HCT116 (cell line): ENCODE results near the gene CISD3. TPM values are rescaled to one million over a fixed set of nuclear protein-coding genes. Genes with fewer than 3 reads are reported as not detected.

Experiments
- ATAC-seq: fragments of 200-7000 bp; cut with Tn5 transposase; 2 replicates; pipeline ENCODE4 v1.9.1; 2020; ENCODE audit warnings: mild to moderate bottlenecking, moderate library complexity
- BruUV-seq: library from RNA; stranded (reverse); fragments of 400-500 nt; replicated peaks from 2 replicates; lab custom pipeline; 2021; lab: Mats Ljungman, UMichigan
- CTCF ChIA-PET: fragments of 300-600 bp; sonication (Branson Sonifier 250); formaldehyde crosslinking; loops from one replicate; lab custom pipeline; 2021; ENCODE audit warnings: antibody characterized with exemption; lab: Charles Lee
- POLR2A ChIA-PET: fragments of 300-600, 350-600 bp; sonication (Branson Sonifier 250); formaldehyde crosslinking; loops from one replicate; lab custom pipeline; 2021; ENCODE audit warnings: antibody characterized with exemption; lab: Charles Lee
- RAD21 ChIA-PET, 2 experiments: fragments of 300-600 bp; sonication (Branson Sonifier 250); formaldehyde crosslinking; loops; one replicate each; lab custom pipeline; 2023; ENCODE audit warnings: low total read pairs in 2 of 2; ENCODE audit not compliant: uncharacterized antibody in 2 of 2, unreplicated experiment in 2 of 2, low non-redundant PET in 1 of 2; lab: Charles Lee
- DNase-seq: peaks from one replicate; pipeline ENCODE4 v3.0.0-alpha.2; 2010; ENCODE audit warnings: low read depth, low spot score
- H2AFZ ChIP-seq: fragments of 200-600 bp; shearing (Covaris generic), sonication (generic); 2 replicates; pipeline ENCODE4 v1.6.1; 2017; ENCODE audit warnings: low read depth, mixed run types, mixed read lengths, antibody characterized with exemption, low read length; ENCODE audit not compliant: poor library complexity, severe bottlenecking
- H3K27ac ChIP-seq: 2 replicates; pipeline ENCODE4 v1.5.1; 2012; ENCODE audit warnings: low read depth, low read length
- H3K27me3 ChIP-seq: fragments of 200-600 bp; sonication (generic); 2 replicates; pipeline ENCODE4 v1.6.1; 2016; ENCODE audit warnings: mixed run types, low read length, mixed read lengths; ENCODE audit not compliant: insufficient read depth
- H3K36me3 ChIP-seq, 2 experiments: fragments of 200-500 bp in 1 of 2; fragments of 200-600 bp in 1 of 2; sonication (Bioruptor generic) in 1 of 2; sonication (generic) in 1 of 2; 2 replicates each; pipeline versions ENCODE4 v1.5.1 to v1.6.1; 2014 to 2016; ENCODE audit warnings: low read length in 2 of 2, inconsistent platforms in 1 of 2, mixed read lengths in 1 of 2, mixed run types in 1 of 2; ENCODE audit not compliant: insufficient read depth in 2 of 2, control insufficient read depth in 1 of 2
- H3K4me1 ChIP-seq, 2 experiments: fragments of 200-600 bp in 1 of 2; sonication (generic) in 1 of 2; 2 replicates each; pipeline versions ENCODE4 v1.5.1 to v1.6.1; 2012 to 2017; ENCODE audit warnings: low read length in 2 of 2, inconsistent platforms in 1 of 2, mild to moderate bottlenecking in 1 of 2, mixed read lengths in 1 of 2, mixed run types in 1 of 2, moderate library complexity in 1 of 2; ENCODE audit not compliant: insufficient read depth in 2 of 2, control insufficient read depth in 1 of 2
- H3K4me2 ChIP-seq: fragments of 200-600 bp; sonication (generic); 2 replicates; pipeline ENCODE4 v1.6.1; 2017; ENCODE audit warnings: mixed run types, low read length, mixed read lengths
- H3K4me3 ChIP-seq, 2 experiments: fragments of 200-600 bp in 1 of 2; sonication (generic) in 1 of 2; replicated peaks in 1 of 2; 2 replicates each; pipeline ENCODE4 v1.5.1; 2011 to 2016; ENCODE audit warnings: low read length in 2 of 2, control low read depth in 1 of 2, low read depth in 1 of 2, mild to moderate bottlenecking in 1 of 2, mixed read lengths in 1 of 2, mixed run types in 1 of 2
- H3K79me2 ChIP-seq: fragments of 200-600 bp; sonication (generic); 2 replicates; pipeline ENCODE4 v1.6.1; 2017; ENCODE audit warnings: mild to moderate bottlenecking, mixed run types, low read length, moderate library complexity, mixed read lengths; ENCODE audit not compliant: insufficient read depth
- H3K9ac ChIP-seq: fragments of 200-600 bp; sonication (generic); 2 replicates; pipeline ENCODE4 v1.6.1; 2016; ENCODE audit warnings: low read length, mixed read lengths
- H3K9me2 ChIP-seq: fragments of 200-600 bp; sonication (generic), shearing (Covaris generic); 2 replicates; pipeline ENCODE4 v1.6.1; 2017; ENCODE audit warnings: mixed run types, mild to moderate bottlenecking, moderate library complexity; ENCODE audit not compliant: insufficient read depth
- H3K9me3 ChIP-seq, 2 experiments: fragments of 200-500 bp in 1 of 2; fragments of 200-600 bp in 1 of 2; sonication (Bioruptor generic) in 1 of 2; sonication (generic) in 1 of 2; 2 replicates each; pipeline ENCODE4 v1.6.1; 2014 to 2017; ENCODE audit warnings: low read length in 2 of 2, mixed read lengths in 2 of 2, inconsistent platforms in 1 of 2, low read depth in 1 of 2, mild to moderate bottlenecking in 1 of 2, mixed run types in 1 of 2, moderate library complexity in 1 of 2; ENCODE audit not compliant: control insufficient read depth in 1 of 2, insufficient read depth in 1 of 2
- H4K20me1 ChIP-seq: fragments of 200-600 bp; sonication (generic), shearing (Covaris generic); 2 replicates; pipeline ENCODE4 v1.6.1; 2017; ENCODE audit warnings: mixed run types, mild to moderate bottlenecking, moderate library complexity; ENCODE audit not compliant: insufficient read depth
- ATF3 ChIP-seq: IDR thresholded peaks from 2 replicates; pipeline ENCODE4 v1.6.1; 2012
- CBX3 ChIP-seq: IDR thresholded peaks from 2 replicates; pipeline ENCODE4 v1.6.1; 2012; ENCODE audit warnings: low read depth
- EZH2phosphoT487 ChIP-seq: fragments of 200-600 bp; IDR thresholded peaks from 2 replicates; pipeline ENCODE4 v1.6.1; 2018; ENCODE audit warnings: antibody characterized with exemption, borderline replicate concordance
- FOSL1 ChIP-seq: IDR thresholded peaks from 2 replicates; pipeline ENCODE4 v1.6.1; 2012; ENCODE audit warnings: low read depth
- JUND ChIP-seq: IDR thresholded peaks from 2 replicates; pipeline ENCODE4 v1.6.1; 2012
- POLR2A ChIP-seq: IDR thresholded peaks from 2 replicates; pipeline ENCODE4 v1.7.0; 2011; ENCODE audit warnings: borderline replicate concordance; ENCODE audit not compliant: insufficient read depth, insufficient read length; ENCODE audit errors: extremely low read depth
- RAD21 ChIP-seq: IDR thresholded peaks from 2 replicates; pipeline ENCODE4 v1.6.1; 2012; ENCODE audit warnings: low read depth, mild to moderate bottlenecking
- SIN3A ChIP-seq: IDR thresholded peaks from 2 replicates; pipeline ENCODE4 v1.6.1; 2012; ENCODE audit warnings: low read depth
- YY1 ChIP-seq: IDR thresholded peaks from 2 replicates; pipeline ENCODE4 v1.6.1; 2011; ENCODE audit warnings: low read length, low read depth, moderate library complexity, mild to moderate bottlenecking; ENCODE audit not compliant: insufficient replicate concordance; ENCODE audit errors: extremely low read depth
- intact Hi-C: fragments of 100-400 bp; cut with micrococcal nuclease; formaldehyde crosslinking; loops from 2 replicates; pipeline ENCODE4 v1.10.0; 2022
- total RNA-seq: library from RNA; stranded (reverse); gene quantifications from one replicate; pipeline ENCODE4 v1.2.1, GENCODE V29; 2021; ENCODE audit not compliant: unreplicated experiment

The CISD3 gene
- total RNA-seq, 1 experiment from 2014 or later = 50.2 TPM

GRCh38 chr17:38748892-38749222 is 18.7 kb downstream of the CISD3 start:
- H2AFZ ChIP-seq = no peak overlapping the region
- H3K36me3 ChIP-seq = peaks cover 0 to 4% of the 10 kb centered on the region in 2 experiments; a peak in 1 of 4 replicates
- no peak for DNase-seq
- H3K4me2 ChIP-seq = peak overlapping the region; percentile 94
- TF ChIP-seq RAD21 = no peak
- TF ChIP-seq YY1 = no peak
- no peak for TF ChIP-seq SIN3A
- no peak for TF ChIP-seq EZH2phosphoT487
- TF ChIP-seq POLR2A = no peak
- TF ChIP-seq JUND = no peak
- no peak for TF ChIP-seq CBX3
- no peak for TF ChIP-seq ATF3
- no peak for TF ChIP-seq FOSL1
- H3K9me2 ChIP-seq = no peaks in the 10 kb centered on the region
- ChIA-PET RAD21 (no interaction called here), POLR2A (interaction anchor here (1.2 kb wide), 1 partner anchor 122 kb away, joined by 5 read pairs; no protein-coding TSS in a partner anchor), CTCF (interaction anchor here (1.1 to 1.8 kb wide), 2 partner anchors 12 to 14 kb away, joined by 3 to 5 read pairs; no protein-coding TSS in a partner anchor)
- H3K4me1 ChIP-seq = peaks cover 33 to 64% of the 10 kb centered on the region in 2 experiments
- peak overlapping the region; percentile 93 for H3K9ac ChIP-seq
- no peaks in the 10 kb centered on the region for H3K9me3 ChIP-seq
- no peaks in the 10 kb centered on the region for H4K20me1 ChIP-seq
- intact Hi-C loops = no loop called here
- H3K27ac ChIP-seq = peak overlapping the region; percentile 100
- H3K27me3 ChIP-seq = no peaks in the 10 kb centered on the region
- H3K4me3 ChIP-seq = peak overlapping the region; percentile 99 to 100
- no peak for ATAC-seq
- BruUV-seq = no TSS peak
- H3K79me2 ChIP-seq = peaks cover 69% of the 10 kb centered on the region
